Measurements from ENCODE around the gene EEF1A2. TPM values are rescaled to one million over a fixed set of nuclear protein-coding genes. Genes with fewer than 3 reads are reported as not detected.

Gene EEF1A2
- total and polyA plus RNA-seq, 2 donors (not counting 3 experiments of a cell fraction or from before 2014, with no cell fraction given): 2.7 to 3.4 TPM

- POLR2A ChIA-PET: no interaction called here
- Histone ChIP-seq H3K9me1 (replicated peaks; ENCODE audit: control insufficient read depth, extremely low read depth, insufficient read depth, low read length) (no peaks in the 10 kb centered on the region), H3K9ac (replicated peaks; ENCODE audit: extremely low read depth, insufficient read depth, low read length) (no peak overlapping the region), H3K79me2 (ENCODE audit: control insufficient read depth, insufficient read depth, low read length) (no peaks in the 10 kb centered on the region), H2AFZ (ENCODE audit: low read depth, low read length) (no peak overlapping the region), H4K20me1 (replicated peaks; ENCODE audit: control insufficient read depth, extremely low read depth, insufficient read depth, low read length) (no peaks in the 10 kb centered on the region), H3K36me3 (ENCODE audit: control insufficient read depth in 2 of 2, extremely low read depth in 1 of 2, insufficient read depth in 2 of 2, low read length in 2 of 2) (no peaks in the 10 kb centered on the region), H3K4me3 (replicated peaks in 1 of 3; ENCODE audit: insufficient read depth in 1 of 3, low read depth in 1 of 3, low read length in 3 of 3) (no peak overlapping the region), H3K27ac (ENCODE audit: insufficient read depth, low read depth, low read length) (no peak overlapping the region), H3K27me3 (ENCODE audit: control insufficient read depth in 2 of 2, insufficient read depth in 2 of 2, low read length in 2 of 2) (peaks cover 31 to 33% of the 10 kb centered on the region in 2 experiments), H3K4me2 (ENCODE audit: insufficient read depth, low read length) (no peak overlapping the region), H3K4me1 (ENCODE audit: control insufficient read depth, extremely low read depth, insufficient read depth, low read length) (no peaks in the 10 kb centered on the region), H3K9me3 (replicated peaks; ENCODE audit: control insufficient read depth, insufficient read depth, low read length) (no peaks in the 10 kb centered on the region)
- FAIRE-seq: no peak
- TF ChIP-seq POLR2AphosphoS5 (IDR thresholded peaks at IDR 0.05; ENCODE audit: insufficient read depth, low read depth, low read length) (no peak), JUN (IDR thresholded peaks at IDR 0.05; ENCODE audit: borderline replicate concordance, insufficient read depth, insufficient read length, low read depth) (no peak), GATA2 (IDR thresholded peaks at IDR 0.05; ENCODE audit: insufficient read depth, insufficient read length, low read depth, low read length) (no peak), EZH2 (IDR thresholded peaks at IDR 0.05; ENCODE audit: borderline replicate concordance, low read depth, low read length, severe bottlenecking) (no peak), MAX (IDR thresholded peaks at IDR 0.05; ENCODE audit: insufficient read depth, insufficient read length) (no peak), MYC (IDR thresholded peaks at IDR 0.05; ENCODE audit: low read depth, low read length) (no peak), CTCF (IDR thresholded peaks at IDR 0.05; ENCODE audit: extremely low read depth in 1 of 2, insufficient read depth in 1 of 2, low read depth in 1 of 2, low read length in 2 of 2) (no peak), POLR2A (IDR thresholded peaks at IDR 0.05; ENCODE audit: low read depth, low read length) (no peak), FOS (IDR thresholded peaks at IDR 0.05; ENCODE audit: borderline replicate concordance, insufficient read depth, low read length) (no peak)
- no peak for DNase-seq (ENCODE audit: low read depth, low spot score)
- intact Hi-C loops (cut with micrococcal nuclease): no loop called here
- dilution Hi-C loops (cut with MboI; ENCODE audit: extremely low pct_ligation_motif_present, low sequenced_read_pairs): no loop called here
- no TSS peak for BruUV-seq (replicated peaks)
- CTCF ChIA-PET: interaction anchor here (1.6 kb wide), 1 partner anchor 29 kb away, joined by 3 read pairs; no protein-coding TSS in a partner anchor
These were observed 27.7 kb downstream of the EEF1A2 start for GRCh38 chr20:63471002-63471716.

Measured in endothelial cell of umbilical vein (primary cell).